GM19395 (cell line): ENCODE data around the gene PDE4B.

Experiments used
- ATAC-seq: cut with Tn5 transposase; IDR thresholded peaks from one replicate; pipeline ENCODE4 v1.9.1; 2021; ENCODE audit warnings: mild to moderate bottlenecking, moderate library complexity; ENCODE audit not compliant: unreplicated experiment

Gene PDE4B

DNA sequence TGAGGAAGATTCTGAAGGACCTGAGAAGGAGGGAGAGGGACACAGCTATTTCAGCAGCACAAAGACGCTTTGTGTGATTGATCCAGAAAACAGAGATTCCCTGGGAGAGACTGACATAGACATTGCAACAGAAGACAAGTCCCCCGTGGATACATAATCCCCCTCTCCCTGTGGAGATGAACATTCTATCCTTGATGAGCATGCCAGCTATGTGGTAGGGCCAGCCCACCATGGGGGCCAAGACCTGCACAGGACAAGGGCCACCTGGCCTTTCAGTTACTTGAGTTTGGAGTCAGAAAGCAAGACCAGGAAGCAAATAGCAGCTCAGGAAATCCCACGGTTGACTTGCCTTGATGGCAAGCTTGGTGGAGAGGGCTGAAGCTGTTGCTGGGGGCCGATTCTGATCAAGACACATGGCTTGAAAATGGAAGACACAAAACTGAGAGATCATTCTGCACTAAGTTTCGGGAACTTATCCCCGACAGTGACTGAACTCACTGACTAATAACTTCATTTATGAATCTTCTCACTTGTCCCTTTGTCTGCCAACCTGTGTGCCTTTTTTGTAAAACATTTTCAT lies 579.9 kb downstream of the PDE4B start:
- no peak for ATAC-seq

DNA sequence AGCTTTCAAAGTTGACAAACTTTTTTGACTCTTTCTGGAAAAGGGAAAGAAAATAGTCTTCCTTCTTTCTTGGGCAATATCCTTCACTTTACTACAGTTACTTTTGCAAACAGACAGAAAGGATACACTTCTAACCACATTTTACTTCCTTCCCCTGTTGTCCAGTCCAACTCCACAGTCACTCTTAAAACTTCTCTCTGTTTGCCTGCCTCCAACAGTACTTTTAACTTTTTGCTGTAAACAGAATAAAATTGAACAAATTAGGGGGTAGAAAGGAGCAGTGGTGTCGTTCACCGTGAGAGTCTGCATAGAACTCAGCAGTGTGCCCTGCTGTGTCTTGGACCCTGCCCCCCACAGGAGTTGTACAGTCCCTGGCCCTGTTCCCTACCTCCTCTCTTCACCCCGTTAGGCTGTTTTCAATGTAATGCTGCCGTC lies 580.5 kb downstream of the PDE4B start:
- no peak for ATAC-seq

DNA sequence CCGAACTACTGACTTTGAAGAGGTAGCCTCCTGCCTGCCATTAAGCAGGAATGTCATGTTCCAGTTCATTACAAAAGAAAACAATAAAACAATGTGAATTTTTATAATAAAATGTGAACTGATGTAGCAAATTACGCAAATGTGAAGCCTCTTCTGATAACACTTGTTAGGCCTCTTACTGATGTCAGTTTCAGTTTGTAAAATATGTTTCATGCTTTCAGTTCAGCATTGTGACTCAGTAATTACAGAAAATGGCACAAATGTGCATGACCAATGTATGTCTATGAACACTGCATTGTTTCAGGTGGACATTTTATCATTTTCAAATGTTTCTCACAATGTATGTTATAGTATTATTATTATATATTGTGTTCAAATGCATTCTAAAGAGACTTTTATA lies 581.5 kb downstream of the PDE4B start:
- ATAC-seq, result peak; percentile 51

DNA sequence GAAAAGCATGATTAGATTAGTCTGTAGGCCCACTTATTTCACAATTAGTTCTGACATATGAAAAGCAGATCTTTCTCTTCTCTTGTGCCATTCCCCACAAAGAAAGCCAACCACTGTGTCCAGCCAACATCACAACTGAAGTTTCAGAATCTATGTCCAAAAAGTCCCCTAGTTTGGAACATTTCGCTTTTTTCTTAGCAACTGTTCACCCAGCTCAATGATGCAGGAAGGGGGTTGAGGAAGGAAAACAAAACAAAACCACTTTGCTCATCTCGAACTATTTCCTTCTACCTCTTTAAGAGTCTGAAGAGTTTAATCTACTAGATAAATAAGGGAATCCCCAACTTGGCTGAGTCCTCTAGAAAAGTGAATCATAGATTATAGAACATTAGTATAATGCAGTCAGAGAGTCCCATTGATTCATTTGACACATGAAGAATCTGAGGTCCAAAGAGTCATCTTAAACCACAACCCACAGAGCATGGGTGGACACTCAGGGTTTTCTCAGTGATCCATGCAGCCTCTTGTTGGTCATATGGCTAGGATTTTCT lies 581.9 kb downstream of the PDE4B start:
- ATAC-seq, result peak; percentile 57

DNA sequence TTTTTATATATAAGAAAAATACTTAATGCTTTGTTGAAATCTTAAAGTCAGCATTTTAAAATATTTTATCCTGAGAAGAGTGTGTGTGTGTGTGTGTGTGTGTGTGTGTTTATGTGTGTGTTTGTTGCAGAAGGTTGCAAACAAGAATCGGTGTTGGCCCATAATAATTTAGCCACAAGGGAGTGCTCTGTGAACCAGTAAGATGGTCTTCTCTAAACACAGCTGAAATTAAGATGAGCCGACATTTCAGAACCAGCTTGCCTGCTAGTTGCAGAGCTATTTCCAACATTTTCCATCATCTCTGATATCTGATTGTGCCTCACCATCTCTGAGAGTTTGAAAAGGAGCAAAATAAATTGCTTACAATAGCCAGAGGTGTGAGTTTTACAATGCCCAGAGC lies 582.4 kb downstream of the PDE4B start:
- no peak for ATAC-seq

DNA sequence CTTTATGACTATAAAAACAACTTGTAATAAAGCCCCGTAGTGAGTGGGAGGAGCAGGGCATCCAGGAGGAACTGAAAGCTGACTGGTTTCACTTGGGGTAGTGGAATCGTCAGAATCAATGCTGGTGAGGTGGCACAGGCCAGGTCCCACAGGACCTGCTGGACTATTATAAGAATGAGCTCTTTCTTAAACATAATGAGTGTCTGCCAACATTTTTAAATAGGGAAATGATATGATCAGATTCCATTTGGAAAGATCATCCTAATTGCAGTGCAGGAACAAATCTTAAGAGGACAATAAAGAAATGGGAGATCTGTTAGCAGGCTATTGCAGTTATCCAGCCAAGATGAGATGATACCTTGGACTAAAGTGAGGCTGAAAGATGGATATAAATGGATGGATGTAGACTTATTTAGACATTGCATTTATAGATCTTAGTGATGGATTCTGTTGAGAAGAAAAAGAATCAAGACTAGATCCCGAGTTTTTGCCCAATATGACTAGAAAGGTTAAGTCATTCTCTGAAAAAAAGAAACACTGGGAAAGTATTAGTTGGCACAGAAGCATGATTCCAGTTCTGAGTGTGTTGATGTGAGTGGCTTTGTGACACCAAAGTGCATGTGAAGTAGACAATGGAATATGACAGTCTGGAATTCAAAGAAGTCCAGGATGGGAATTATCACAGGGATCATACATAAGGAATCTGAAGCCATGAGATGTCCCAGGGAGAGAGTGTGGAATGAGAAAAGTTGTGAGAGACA lies 587.9 kb downstream of the PDE4B start:
- ATAC-seq, result peak; percentile 96

DNA sequence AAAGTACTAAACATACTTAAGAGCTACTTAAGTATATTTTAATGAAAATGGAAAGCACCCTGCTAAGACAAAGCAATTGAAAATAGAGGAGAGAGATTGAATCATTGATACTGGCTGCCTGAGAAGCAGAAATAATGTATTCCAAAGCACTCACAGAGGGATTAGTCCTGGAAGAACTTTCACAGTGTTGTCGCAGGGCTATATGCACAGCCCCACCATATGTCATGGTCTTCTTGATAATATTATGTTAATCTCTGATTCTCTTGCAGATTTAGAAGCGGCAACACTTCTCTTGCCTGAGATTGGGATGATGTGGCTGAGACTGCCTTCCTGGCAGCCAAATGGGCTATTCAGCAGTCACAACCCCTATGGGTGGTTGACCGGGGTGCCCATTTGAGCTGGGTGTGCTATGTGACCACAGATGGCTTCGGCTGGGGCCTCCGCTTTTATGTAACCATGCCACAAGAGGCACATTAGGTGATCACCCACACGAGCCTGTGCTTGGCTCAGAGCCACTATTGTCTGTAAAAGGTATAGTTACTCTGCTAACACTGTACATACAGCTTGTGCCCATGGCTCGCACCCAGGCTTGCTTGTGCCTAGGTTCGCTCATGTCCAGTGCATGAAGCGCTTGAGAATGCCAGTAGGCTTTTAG lies 589.1 kb downstream of the PDE4B start:
- ATAC-seq, result no peak

DNA sequence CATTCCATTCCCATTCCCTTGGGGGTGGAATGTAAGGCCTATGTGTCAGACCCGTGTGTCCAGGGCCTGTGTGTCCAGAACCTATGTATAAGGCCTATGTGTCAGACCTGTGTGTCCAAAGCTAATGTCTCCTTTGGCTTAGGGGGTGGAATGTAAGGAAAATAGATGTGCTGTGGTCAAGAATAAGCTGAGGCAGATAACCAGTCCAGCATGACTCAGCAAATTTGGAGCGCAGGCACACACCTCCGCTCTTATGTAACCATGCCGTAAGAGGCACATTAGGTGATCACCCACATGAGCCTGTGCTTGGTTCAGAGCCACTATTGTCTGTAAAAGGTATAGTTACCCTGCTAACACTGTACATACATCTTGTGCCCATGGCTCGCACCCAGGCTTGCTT lies 590.5 kb downstream of the PDE4B start:
- ATAC-seq, result no peak

DNA sequence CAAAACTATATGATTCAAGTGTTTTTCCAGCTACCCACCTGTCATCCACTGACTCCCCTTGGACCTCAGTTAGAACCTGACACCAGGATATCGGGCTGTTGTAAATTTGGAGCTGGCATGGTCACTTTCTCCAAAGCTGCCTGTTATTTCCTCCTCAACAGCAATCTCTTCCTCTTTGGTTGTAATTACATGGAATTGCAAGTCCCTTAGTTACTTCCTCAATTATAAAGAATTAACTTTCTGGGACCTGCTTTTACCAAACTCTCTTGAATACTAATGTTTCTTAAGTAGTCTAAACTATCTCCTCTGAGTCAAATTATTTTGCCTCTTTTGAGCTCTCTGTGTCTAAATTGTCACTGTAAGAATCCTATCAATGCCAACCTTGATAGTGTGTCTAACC lies 590.9 kb downstream of the PDE4B start:
- ATAC-seq, result no peak

DNA sequence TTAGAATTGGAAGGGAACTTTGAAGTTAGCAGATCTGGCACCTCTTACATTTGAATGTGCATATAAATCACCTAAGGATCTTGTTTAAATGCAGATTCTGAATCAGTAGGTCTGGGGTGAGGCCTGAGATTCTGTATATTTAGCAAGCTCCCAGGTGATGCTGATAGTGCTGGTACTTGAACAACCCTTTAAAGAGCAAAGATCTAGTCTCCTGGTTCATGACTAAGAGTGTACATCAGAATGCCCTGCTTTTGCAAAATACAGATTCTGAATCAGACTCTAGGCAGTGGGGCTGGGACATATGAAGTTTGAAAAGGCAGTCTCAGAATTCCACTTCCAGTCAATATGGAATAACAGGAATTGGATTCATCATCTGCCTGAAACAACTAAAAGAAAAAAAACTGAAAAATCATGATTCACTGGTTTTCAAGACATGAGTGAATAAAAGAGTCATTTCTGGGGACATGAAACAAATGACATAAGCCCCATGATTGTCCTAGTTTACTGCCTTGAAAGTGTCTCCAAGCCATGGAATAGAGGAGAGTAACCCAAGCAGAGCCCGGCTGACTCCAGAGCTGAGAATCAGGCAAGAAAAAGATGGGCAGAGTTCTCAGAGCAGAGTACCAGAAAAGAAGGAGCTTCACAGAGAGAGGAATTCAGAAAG lies 591.7 kb downstream of the PDE4B start:
- ATAC-seq, result no peak

DNA sequence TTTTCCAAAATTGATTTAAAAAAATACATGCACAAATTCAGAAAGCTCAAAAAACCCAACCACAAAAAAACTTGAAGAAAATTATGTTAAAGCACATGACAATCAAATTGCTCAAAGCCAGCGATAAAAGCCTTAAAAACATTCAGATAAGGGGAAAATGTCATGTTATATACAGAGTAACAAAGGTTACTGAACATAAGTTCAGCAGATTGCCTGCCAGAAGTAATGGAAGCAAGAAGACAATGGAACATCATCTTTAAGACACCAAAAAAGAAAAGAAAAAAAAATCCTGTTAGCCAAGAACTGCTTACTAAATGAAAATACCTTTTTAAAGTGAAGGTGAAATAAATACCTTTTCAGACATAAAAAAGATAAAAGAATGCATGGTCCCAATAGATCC lies 594.0 kb downstream of the PDE4B start:
- no peak for ATAC-seq

DNA sequence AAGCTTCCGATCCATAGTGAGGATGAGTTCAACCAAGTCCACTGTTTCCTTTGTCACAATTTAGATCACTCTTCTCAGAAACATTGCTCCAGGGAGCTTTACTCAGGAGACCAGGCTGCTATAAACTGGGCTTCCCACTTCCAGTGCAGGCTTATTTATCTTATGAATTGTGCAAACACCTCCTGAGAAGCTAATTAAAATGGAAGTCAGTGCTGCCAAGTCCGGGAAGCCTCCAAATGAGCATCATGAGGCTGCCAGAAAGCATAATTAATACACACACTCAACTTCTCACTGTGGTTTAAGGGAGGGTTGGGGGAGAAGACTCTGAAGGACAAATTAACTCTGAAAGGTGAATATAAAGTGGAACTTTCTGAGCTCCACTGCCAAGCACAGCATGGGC lies 596.2 kb downstream of the PDE4B start:
- ATAC-seq, result no peak

DNA sequence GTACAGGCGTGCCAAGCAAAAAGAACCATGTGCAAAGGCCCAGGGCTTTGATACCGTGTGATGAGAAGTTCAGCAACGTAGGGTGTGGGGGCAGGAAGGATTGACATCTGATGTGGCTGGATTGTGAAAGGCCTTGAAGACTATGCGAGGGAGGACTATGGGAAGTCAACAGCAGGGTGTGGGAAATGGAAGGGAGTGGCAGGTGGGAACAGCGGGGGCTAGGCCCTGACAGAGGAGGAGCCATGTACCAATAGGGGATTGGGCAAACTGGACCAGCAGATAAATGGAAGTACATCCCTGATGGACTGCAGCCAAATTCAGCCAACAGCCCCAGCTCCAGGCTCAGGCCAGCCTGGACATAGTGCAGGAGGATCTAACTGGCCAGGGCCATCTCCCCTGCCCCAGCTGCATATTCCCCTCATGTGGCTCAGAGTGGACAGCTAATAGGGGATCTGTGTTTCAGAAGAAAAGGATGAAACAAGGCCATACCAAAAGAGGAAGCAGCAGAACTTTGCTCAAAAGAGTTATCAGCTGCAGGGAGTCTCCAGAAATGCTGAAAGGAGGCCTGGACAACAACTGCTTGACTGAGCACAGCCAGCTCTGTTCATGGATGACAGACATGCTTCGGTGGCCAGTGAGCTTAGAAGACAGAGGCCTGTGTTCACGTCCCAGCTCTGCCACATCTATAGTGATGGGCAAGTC lies 601.0 kb downstream of the PDE4B start:
- ATAC-seq, result no peak

DNA sequence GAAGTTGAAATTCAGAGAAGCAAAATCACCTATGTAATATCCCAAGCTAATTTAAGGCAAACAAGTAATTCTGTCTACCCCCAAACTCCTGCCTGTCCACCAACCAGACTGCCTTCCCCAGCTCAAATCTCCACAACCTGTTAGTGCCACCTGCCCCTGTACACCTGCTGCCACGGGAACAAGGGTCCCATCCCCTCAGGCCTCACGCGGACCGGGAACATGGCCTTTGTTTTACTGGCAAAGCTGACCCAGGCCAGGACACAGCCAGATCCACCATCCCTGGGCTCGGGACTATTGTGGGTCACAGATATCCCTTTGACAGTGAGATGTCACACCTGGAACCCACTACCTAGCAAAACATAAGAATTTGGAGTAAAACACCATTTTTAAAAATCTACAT lies 601.9 kb downstream of the PDE4B start:
- ATAC-seq, result no peak

DNA sequence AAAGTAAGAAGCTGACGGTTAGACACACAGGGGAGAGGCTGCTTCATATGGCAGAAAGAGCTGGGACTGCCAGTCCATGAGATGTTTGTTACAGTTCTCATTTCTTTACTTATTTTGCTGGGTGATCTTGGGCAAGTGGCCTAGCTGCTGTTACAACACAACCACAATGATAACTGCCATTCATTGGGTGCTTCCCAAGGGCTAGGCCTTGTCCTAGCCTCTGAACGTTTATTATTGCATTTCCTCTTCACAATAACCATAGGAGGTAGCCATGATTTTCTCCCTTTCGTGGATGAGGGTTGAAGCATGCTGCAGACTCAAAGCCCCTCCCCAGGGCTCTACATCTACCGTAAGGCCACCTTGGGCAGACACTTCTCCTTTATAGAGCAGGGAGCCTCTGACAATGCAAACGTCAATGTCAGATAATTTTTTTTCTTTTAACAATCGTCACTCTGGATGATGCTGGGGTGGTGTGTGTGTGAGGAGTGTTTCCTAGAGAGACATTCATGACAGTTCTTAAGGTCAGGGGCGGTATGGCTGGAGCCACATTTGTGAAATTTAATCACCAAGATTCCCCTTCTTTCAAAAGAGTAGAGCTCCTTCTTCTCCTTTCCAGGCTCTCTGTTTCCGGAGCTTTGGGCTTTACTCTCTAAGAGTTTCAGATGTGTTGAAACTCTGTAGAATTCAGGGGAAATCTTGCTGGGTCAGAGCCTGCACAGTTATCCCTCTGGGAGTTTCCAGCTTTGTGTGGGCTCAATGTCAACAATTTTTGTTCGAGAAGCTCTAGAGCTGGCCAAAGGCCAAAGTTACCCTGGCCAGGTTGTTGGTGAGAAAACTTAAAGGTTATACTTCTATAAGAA lies 602.7 kb downstream of the PDE4B start:
- peak; percentile 3 for ATAC-seq

DNA sequence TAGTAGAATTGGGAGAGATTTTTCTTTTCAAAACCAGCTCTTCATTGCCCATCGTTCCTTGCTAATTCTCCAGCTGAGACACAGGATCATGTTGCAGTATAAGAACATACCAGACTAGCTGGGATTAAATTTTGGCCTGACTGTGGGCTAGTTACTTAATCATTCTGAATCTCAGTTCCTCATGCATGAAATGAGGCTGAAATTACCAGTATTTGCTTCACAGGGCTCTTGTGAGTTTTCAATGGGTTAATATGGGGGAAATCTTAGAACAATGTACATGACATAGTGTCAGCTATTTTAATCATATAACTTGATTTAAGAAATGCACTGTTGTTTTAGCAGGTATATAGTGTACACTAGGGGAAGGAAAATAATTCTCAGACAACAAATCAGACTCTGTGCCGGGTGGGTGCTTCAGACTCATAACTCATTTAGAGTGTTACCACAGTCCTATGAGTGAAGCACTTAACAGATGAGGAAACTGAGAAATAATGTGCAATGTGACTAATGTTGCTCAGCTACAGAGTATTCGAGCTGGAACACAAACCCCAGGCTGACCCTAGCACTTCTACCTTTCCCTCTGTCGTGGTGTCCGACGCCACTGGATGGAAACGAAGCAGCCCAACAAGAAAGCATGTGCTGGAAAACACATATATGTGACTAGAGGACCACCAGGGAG lies 603.7 kb downstream of the PDE4B start:
- peak; percentile 59 for ATAC-seq

DNA sequence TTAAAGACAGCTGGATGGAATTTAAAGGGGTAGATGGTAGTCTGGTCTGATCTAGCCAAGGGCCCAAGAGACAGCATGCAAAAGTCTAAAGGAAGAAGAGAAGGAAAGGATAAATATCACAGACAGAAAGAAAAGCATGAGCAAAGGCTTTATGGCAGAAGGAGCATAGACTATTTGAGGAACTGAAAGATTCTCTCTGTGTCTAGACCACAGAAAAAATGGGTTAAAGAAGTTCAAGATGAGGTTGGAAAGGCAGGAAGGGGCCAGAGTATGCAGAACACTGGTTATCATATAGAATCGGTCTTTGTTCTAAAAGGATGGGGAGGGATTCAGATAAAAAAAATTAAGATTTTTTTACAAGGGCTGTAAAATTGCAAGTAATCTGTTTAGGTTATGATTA lies 604.5 kb downstream of the PDE4B start:
- peak; percentile 44 for ATAC-seq

DNA sequence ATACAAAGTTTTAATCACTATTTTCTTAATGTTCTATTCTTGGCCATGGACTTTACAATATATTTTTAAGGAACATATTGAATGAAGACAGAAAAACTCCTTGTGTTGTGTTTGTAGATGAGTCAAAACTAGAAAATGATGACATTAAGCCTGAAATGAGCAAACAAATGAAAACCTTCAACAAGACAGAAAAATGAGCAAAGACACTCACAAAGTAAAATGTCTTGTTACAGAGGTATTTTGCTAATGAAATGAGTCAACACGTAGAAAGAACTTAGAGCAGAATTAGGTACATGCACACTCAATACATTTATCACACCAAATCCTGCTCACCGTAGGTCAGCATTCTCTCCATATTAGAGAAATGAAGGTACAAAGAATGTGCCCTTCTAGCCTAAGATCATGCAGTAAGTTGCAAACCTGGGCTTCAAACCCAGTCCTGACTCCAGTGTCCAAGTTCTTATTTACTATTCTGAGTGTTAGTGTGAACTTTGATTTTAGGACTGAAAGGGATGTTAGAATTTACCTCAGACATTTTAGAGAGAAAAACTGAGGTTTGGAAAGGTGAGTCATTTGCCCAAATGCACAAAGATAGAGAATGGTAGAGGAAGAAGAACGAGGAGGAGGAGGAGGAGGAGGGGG lies 607.3 kb downstream of the PDE4B start:
- peak; percentile 29 for ATAC-seq

DNA sequence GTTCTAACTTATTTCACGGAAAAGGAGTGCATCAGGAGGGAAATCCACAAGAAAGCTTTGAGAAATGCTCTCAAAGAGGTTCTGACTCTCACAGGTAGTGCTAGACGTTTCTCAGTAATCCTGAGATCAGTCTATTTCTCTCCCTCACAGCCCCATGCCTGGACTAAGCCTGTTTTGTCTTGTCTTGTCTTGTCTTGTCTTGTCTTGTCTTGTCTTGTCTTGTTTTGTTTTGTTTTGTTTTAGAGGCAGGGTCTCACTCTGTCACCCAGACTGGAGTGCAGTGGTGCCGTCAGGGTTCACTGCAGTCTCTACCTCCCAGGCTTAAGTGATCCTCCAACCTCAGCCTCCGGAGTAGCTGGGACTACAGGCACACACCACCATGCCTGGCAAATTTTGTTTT lies 608.0 kb downstream of the PDE4B start:
- no peak for ATAC-seq
